ENCODE measurements around the gene SUN2. TPM values are rescaled to one million over a fixed set of nuclear protein-coding genes. Genes with fewer than 3 reads are reported as not detected.
A peak's percentile ranks its signal among the peaks of the same experiment; 100 is the strongest.

SUN2 gene
- total and polyA plus RNA-seq, 10 of the 15 experiments (the other 5 are each of a cell fraction or from before 2014, with no cell fraction given): 0.18 to 107 (median 35.9) TPM

DNA sequence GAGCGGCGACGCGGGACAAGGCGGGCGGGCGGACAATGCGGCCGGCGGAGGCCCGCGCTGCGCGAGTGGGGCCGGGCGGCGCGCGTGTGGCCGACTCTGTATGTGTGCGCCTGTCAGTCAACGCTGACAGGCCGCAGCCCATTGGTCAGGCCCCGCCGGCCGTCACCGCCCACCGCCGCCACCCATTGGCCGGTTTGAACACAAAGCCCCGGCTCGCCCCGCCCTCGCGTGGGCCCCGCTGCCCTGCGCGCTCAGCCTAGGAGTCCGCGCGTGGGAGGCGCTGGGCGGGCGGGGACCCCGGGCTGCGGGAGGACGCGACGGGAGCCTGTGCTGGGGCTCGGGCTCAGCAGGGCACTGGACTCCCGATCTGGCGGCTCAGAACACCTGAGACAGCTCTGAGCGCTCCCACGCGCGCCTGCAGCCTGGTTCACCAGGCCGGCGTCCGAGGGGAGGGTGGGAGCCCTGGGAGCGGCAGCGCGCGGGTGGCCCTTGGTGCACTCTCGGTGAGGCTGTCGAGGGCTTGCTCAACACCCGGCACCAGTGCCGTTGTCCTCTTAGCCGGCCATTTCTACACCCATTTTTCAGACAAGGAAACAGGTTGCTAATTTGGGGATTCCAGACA, at the start of gene SUN2 (continued):
- TF ChIP-seq, protein P1, sequence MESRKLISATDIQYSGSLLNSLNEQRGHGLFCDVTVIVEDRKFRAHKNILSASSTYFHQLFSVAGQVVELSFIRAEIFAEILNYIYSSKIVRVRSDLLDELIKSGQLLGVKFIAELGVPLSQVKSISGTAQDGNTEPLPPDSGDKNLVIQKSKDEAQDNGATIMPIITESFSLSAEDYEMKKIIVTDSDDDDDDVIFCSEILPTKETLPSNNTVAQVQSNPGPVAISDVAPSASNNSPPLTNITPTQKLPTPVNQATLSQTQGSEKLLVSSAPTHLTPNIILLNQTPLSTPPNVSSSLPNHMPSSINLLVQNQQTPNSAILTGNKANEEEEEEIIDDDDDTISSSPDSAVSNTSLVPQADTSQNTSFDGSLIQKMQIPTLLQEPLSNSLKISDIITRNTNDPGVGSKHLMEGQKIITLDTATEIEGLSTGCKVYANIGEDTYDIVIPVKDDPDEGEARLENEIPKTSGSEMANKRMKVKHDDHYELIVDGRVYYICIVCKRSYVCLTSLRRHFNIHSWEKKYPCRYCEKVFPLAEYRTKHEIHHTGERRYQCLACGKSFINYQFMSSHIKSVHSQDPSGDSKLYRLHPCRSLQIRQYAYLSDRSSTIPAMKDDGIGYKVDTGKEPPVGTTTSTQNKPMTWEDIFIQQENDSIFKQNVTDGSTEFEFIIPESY (IDR thresholded peaks at IDR 0.05): no peak
- TF ChIP-seq TCF7 (IDR thresholded peaks at IDR 0.05; ENCODE audit: borderline replicate concordance) (no peak), CBFB (IDR thresholded peaks at IDR 0.05; ENCODE audit: low read depth) (no peak), WRNIP1 (IDR thresholded peaks at IDR 0.05; ENCODE audit: borderline replicate concordance, low read depth, low read length) (no peak), MTA3 (IDR thresholded peaks at IDR 0.05; ENCODE audit: borderline replicate concordance, low read length) (no peak), SMAD5 (IDR thresholded peaks at IDR 0.05; ENCODE audit: low read depth) (no peak), BHLHE40 (IDR thresholded peaks at IDR 0.05; ENCODE audit: borderline replicate concordance in 1 of 2, low read depth in 2 of 2, low read length in 1 of 2) (peak in 1 of 2 experiments; percentile 26; a peak in 1 of 4 replicates), SMAD1 (IDR thresholded peaks at IDR 0.05; ENCODE audit: low read depth, partially characterized antibody) (no peak), ZNF687 (IDR thresholded peaks at IDR 0.05) (peak; percentile 22; the same call in 1 of the 2 replicates), ZBTB11 (CRISPR knock-in tag; IDR thresholded peaks at IDR 0.05) (no peak), RUNX3 (IDR thresholded peaks at IDR 0.05; ENCODE audit: low read length) (no peak), SUZ12 (IDR thresholded peaks at IDR 0.05; ENCODE audit: unreplicated experiment) (no peak), POLR2A (IDR thresholded peaks at IDR 0.05; ENCODE audit: low read depth, low read length) (peak; percentile 81), CBX3 (IDR thresholded peaks at IDR 0.05; ENCODE audit: borderline replicate concordance, low read depth) (no peak), MXI1 (IDR thresholded peaks at IDR 0.05; ENCODE audit: low read depth, low read length) (peak; percentile 45), HCFC1 (IDR thresholded peaks at IDR 0.05; ENCODE audit: low read length) (no peak), SMC3 (IDR thresholded peaks at IDR 0.05; ENCODE audit: borderline replicate concordance, low read length) (no peak)
- TF ChIP-seq, protein P2, sequence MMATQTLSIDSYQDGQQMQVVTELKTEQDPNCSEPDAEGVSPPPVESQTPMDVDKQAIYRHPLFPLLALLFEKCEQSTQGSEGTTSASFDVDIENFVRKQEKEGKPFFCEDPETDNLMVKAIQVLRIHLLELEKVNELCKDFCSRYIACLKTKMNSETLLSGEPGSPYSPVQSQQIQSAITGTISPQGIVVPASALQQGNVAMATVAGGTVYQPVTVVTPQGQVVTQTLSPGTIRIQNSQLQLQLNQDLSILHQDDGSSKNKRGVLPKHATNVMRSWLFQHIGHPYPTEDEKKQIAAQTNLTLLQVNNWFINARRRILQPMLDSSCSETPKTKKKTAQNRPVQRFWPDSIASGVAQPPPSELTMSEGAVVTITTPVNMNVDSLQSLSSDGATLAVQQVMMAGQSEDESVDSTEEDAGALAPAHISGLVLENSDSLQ (IDR thresholded peaks at IDR 0.05): peak; percentile 97

Measured in GM12878 (cell line).